Measurements from ENCODE around the gene MAMSTR. TPM values are rescaled to one million over a fixed set of nuclear protein-coding genes. Genes with fewer than 3 reads are reported as not detected.

The MAMSTR gene
- total RNA-seq, 4 donors from 2014 or later, result 0.99 to 2.9 (median 1.8) TPM

- H3K27me3 ChIP-seq, result no peaks in the 10 kb centered on the region
- no peak overlapping the region for H3K27ac ChIP-seq (replicated peaks in 1 of 4)
- DNase-seq (ENCODE audit: extremely low spot score), result no peak
- H3K9me3 ChIP-seq, result no peaks in the 10 kb centered on the region
- no peak overlapping the region for H3K4me3 ChIP-seq
- H3K4me1 ChIP-seq, result peaks cover 7 to 14% (median 9%) of the 10 kb centered on the region in 4 donors
- no peaks in the 10 kb centered on the region for H3K36me3 ChIP-seq
- intact Hi-C loops (cut with DNase I), result loop anchor here (2.0 kb wide), 1 partner anchor 65 kb away; no protein-coding TSS in a partner anchor
- TF ChIP-seq EP300 (IDR thresholded peaks at IDR 0.05) (no peak), POLR2AphosphoS5 (IDR thresholded peaks at IDR 0.05) (no peak), CTCF (IDR thresholded peaks at IDR 0.05) (no peak), POLR2A (IDR thresholded peaks at IDR 0.05; ENCODE audit: low read depth) (no peak)
- WGBS, result 84% methylated on average over 19 of the region's 25 CpGs
Measured at GRCh38 chr19:48673436-48674100, 46.0 kb downstream of the MAMSTR start.

- H3K4me1 ChIP-seq, result peaks cover 7 to 14% (median 9%) of the 10 kb centered on the region in 4 donors
- H3K9me3 ChIP-seq, result no peaks in the 10 kb centered on the region
- no peaks in the 10 kb centered on the region for H3K36me3 ChIP-seq
- WGBS, result 78% methylated on average over 20 of the region's 25 CpGs
- no peak within 1 kb of the TSS for H3K4me3 ChIP-seq
- H3K27ac ChIP-seq (replicated peaks in 1 of 4), result no peak within 1 kb of the TSS
- H3K27me3 ChIP-seq, result no peaks in the 10 kb centered on the region
- intact Hi-C loops (cut with DNase I), result no loop called here
- no peak for DNase-seq (ENCODE audit: extremely low spot score)
- no peak for TF ChIP-seq EP300 (IDR thresholded peaks at IDR 0.05)
- no peak for TF ChIP-seq POLR2A (IDR thresholded peaks at IDR 0.05; ENCODE audit: low read depth)
- TF ChIP-seq POLR2AphosphoS5 (IDR thresholded peaks at IDR 0.05), result no peak
- no peak for TF ChIP-seq CTCF (IDR thresholded peaks at IDR 0.05)
Measured at GRCh38 chr19:48672994-48673393, 46.5 kb downstream of the MAMSTR start, which contains the start of gene NTN5. Gene NTN5, minus strand, starts transcription at chr19:48673017. Its CDS starts 2,031 bp downstream, at chr19:48670986.

GRCh38 chr19:48671446-48671995, 48.0 kb downstream of the MAMSTR start:
- intact Hi-C loops (cut with DNase I), result no loop called here
- no peak for DNase-seq (ENCODE audit: extremely low spot score)
- WGBS, result 85% methylated on average over 7 of the region's 10 CpGs
- Histone ChIP-seq H3K9me3 (no peaks in the 10 kb centered on the region), H3K27me3 (no peaks in the 10 kb centered on the region), H3K4me3 (no peak overlapping the region), H3K36me3 (no peaks in the 10 kb centered on the region), H3K4me1 (peaks cover 7 to 14% (median 9%) of the 10 kb centered on the region in 4 donors), H3K27ac (replicated peaks in 1 of 4) (no peak overlapping the region)
- TF ChIP-seq CTCF (IDR thresholded peaks at IDR 0.05) (no peak), POLR2A (IDR thresholded peaks at IDR 0.05; ENCODE audit: low read depth) (no peak), EP300 (IDR thresholded peaks at IDR 0.05) (no peak), POLR2AphosphoS5 (IDR thresholded peaks at IDR 0.05) (no peak)

- no peak overlapping the region for H3K27ac ChIP-seq (replicated peaks in 1 of 4)
- H3K36me3 ChIP-seq, result no peaks in the 10 kb centered on the region
- H3K9me3 ChIP-seq, result no peaks in the 10 kb centered on the region
- no peak for DNase-seq (ENCODE audit: extremely low spot score)
- intact Hi-C loops (cut with DNase I), result no loop called here
- TF ChIP-seq EP300 (IDR thresholded peaks at IDR 0.05) (no peak), POLR2AphosphoS5 (IDR thresholded peaks at IDR 0.05) (no peak), POLR2A (IDR thresholded peaks at IDR 0.05; ENCODE audit: low read depth) (no peak), CTCF (IDR thresholded peaks at IDR 0.05) (no peak)
- WGBS, result 86% methylated on average over 18 of the region's 21 CpGs
- no peaks in the 10 kb centered on the region for H3K27me3 ChIP-seq
- H3K4me1 ChIP-seq, result peaks cover 7 to 13% (median 9%) of the 10 kb centered on the region in 4 donors
- H3K4me3 ChIP-seq, result no peak overlapping the region
Measured at GRCh38 chr19:48670699-48671445, 48.7 kb downstream of the MAMSTR start.
